Peyer's patch (tissue), 4 donors: Measurements from ENCODE around the gene ILF2. TPM values are rescaled to one million over a fixed set of nuclear protein-coding genes. Genes with fewer than 3 reads are reported as not detected.
A peak's percentile ranks its signal among the peaks of the same experiment; 100 is the strongest.

Experiments used
- DNase-seq, 3 donors: peaks; one replicate each; pipeline ENCODE4 v3.0.0-alpha.2; 2017 to 2019
- H3K27ac ChIP-seq, 4 donors: fragments of 200-600 bp; sonication (generic); one replicate each; pipeline ENCODE4 v1.5.1; 2016 to 2019
- H3K27me3 ChIP-seq, 2 donors: fragments of 200-600 bp; sonication (generic); one replicate each; pipeline ENCODE4 v1.5.1; 2019
- H3K36me3 ChIP-seq, 3 donors: fragments of 200-600 bp; sonication (generic); one replicate each; pipeline ENCODE4 v1.5.1; 2016 to 2019
- H3K4me1 ChIP-seq, 4 donors: fragments of 200-600 bp; sonication (generic); one replicate each; pipeline ENCODE4 v1.5.1; 2016 to 2019
- H3K4me3 ChIP-seq, 4 donors: fragments of 200-600 bp; sonication (generic); 1 replicate in 3 of 4; 2 replicates in 1 of 4; pipeline ENCODE4 v1.5.1; 2016 to 2019; ENCODE audit warnings: mild to moderate bottlenecking in 1 of 4
- H3K9me3 ChIP-seq, 4 donors: fragments of 200-600 bp; sonication (generic); one replicate each; pipeline ENCODE4 v1.5.1; 2016 to 2019; ENCODE audit warnings: mild to moderate bottlenecking in 1 of 4
- POLR2A ChIP-seq, 2 donors: fragments of 450-650 bp; IDR thresholded peaks; one replicate each; pipeline ENCODE4 v1.5.1; 2017; ENCODE audit warnings: antibody characterized with exemption in 2 of 2, mild to moderate bottlenecking in 2 of 2, moderate library complexity in 2 of 2
- total RNA-seq, 4 donors: library from RNA; depleted of rRNA; stranded (reverse); fragments of >200 nt; gene quantifications; one replicate each; pipeline ENCODE4 v1.1.0, GENCODE V29; 2016
- TF ChIP-seq, protein P1 (sequence below), 6 experiments: fragments of 450-650 bp in 4 of 6; fragments of 200-600 bp in 2 of 6; sonication (generic) in 1 of 6; IDR thresholded peaks; one replicate each; pipeline ENCODE4 v1.5.1; 2017 to 2019; ENCODE audit warnings: antibody characterized with exemption in 6 of 6, mild to moderate bottlenecking in 3 of 6, moderate library complexity in 1 of 6

Gene ILF2
- total RNA-seq, 4 donors from 2014 or later: 31.4 to 67.7 (median 47.2) TPM

DNA sequence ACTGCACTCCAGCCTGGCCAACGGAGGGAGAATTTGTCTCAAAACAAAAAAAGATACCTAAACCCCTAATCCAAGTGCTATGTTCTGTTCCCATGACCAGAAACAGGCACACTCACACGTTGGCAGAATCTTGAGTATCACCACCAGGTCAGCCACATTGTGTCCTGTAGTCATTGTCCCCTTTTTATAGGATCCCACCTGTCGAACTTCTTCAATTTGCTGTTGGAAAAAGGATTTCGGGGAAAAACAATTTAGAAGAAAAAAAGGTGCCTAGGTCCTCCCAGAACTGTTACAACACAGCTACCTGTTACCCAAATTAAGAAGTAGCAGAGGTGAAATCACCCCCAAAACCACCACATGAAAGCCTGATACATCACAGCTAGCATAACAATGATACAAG is 3.4 kb downstream of the ILF2 start:
- Histone ChIP-seq H3K9me3 (no peaks in the 10 kb centered on the region), H3K4me3 (no peak overlapping the region), H3K36me3 (peaks cover 0 to 66% (median 3%) of the 10 kb centered on the region in 3 donors), H3K27me3 (no peaks in the 10 kb centered on the region), H3K27ac (no peak overlapping the region), H3K4me1 (peaks cover 0 to 18% (median 2%) of the 10 kb centered on the region in 4 donors)
- TF ChIP-seq POLR2A (IDR thresholded peaks at IDR 0.05): no peak
- TF ChIP-seq, protein P1, sequence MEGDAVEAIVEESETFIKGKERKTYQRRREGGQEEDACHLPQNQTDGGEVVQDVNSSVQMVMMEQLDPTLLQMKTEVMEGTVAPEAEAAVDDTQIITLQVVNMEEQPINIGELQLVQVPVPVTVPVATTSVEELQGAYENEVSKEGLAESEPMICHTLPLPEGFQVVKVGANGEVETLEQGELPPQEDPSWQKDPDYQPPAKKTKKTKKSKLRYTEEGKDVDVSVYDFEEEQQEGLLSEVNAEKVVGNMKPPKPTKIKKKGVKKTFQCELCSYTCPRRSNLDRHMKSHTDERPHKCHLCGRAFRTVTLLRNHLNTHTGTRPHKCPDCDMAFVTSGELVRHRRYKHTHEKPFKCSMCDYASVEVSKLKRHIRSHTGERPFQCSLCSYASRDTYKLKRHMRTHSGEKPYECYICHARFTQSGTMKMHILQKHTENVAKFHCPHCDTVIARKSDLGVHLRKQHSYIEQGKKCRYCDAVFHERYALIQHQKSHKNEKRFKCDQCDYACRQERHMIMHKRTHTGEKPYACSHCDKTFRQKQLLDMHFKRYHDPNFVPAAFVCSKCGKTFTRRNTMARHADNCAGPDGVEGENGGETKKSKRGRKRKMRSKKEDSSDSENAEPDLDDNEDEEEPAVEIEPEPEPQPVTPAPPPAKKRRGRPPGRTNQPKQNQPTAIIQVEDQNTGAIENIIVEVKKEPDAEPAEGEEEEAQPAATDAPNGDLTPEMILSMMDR (IDR thresholded peaks at IDR 0.05): no peak
- DNase-seq: peak in 1 of 3 donors; percentile 7

- Histone ChIP-seq H3K4me3 (no peak overlapping the region), H3K9me3 (no peaks in the 10 kb centered on the region), H3K4me1 (peaks cover 0 to 9% (median 0%) of the 10 kb centered on the region in 4 donors), H3K27ac (no peak overlapping the region), H3K27me3 (no peaks in the 10 kb centered on the region), H3K36me3 (peaks cover 0 to 77% (median 3%) of the 10 kb centered on the region in 3 donors)
- TF ChIP-seq, protein P1 (IDR thresholded peaks at IDR 0.05): no peak
- TF ChIP-seq POLR2A (IDR thresholded peaks at IDR 0.05): no peak
- peak in 1 of 3 donors; percentile 22 for DNase-seq
Measured at GRCh38 chr1:153663211-153663610, 7.6 kb downstream of the ILF2 start.

DNA sequence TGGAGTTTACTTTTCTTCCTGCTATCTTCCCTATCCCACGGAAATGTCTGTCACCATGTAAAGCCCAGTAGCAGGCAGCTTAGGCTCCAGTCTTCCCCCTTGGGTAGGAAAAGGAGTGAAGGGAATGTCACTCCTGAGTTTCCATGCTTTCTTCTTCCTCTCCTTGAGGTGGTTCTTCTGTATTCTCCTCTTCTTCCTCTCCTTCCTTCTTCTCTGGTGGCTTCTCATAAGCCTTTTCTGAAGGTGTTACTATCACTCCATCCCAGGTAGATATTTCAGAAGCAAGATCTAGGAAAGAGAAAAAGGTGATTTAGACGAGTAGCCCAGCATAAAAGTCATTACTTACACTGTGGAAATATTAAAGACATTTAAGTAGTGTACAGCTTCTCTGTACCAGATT is 8.5 kb downstream of the ILF2 start:
- no peak overlapping the region for H3K4me3 ChIP-seq
- H3K36me3 ChIP-seq: peaks cover 0 to 67% (median 3%) of the 10 kb centered on the region in 3 donors
- TF ChIP-seq, protein P1 (IDR thresholded peaks at IDR 0.05): no peak
- TF ChIP-seq POLR2A (IDR thresholded peaks at IDR 0.05): no peak
- H3K27ac ChIP-seq: no peak overlapping the region
- H3K4me1 ChIP-seq: peaks cover 0 to 9% (median 0%) of the 10 kb centered on the region in 4 donors
- H3K27me3 ChIP-seq: no peaks in the 10 kb centered on the region
- no peak for DNase-seq
- no peaks in the 10 kb centered on the region for H3K9me3 ChIP-seq

- Histone ChIP-seq H3K27ac (no peak overlapping the region), H3K9me3 (no peaks in the 10 kb centered on the region), H3K36me3 (peaks cover 0 to 57% (median 0%) of the 10 kb centered on the region in 3 donors), H3K27me3 (no peaks in the 10 kb centered on the region), H3K4me1 (peaks cover 0 to 9% (median 0%) of the 10 kb centered on the region in 4 donors), H3K4me3 (no peak overlapping the region)
- TF ChIP-seq, protein P1 (IDR thresholded peaks at IDR 0.05): no peak
- TF ChIP-seq POLR2A (IDR thresholded peaks at IDR 0.05): no peak
- DNase-seq: peak in 1 of 3 donors; percentile 6
Measured at GRCh38 chr1:153661111-153661708, 9.6 kb downstream of the ILF2 start.

DNA sequence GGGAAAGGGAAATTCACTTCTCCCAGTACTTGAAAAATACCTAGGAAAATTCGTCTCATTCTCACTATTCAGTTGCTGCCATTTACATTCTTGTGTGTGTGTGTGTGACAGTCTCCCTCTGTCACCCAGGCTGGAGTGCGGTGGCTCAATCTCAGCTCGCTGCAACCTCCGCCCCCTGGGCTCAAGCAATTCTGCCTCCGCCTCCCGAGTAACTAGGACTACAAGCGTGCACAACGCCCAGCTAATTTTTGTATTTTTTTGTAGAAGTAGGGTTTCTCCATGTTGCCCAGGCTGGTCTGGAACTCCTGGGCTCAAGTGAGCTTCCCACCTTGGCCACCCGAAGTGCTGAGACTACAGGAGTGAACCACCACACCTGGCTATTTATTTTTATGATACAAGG is 11.1 kb downstream of the ILF2 start:
- H3K27me3 ChIP-seq: no peaks in the 10 kb centered on the region
- peaks cover 0 to 9% (median 0%) of the 10 kb centered on the region in 4 donors for H3K4me1 ChIP-seq
- peaks cover 0 to 41% (median 0%) of the 10 kb centered on the region in 3 donors for H3K36me3 ChIP-seq
- H3K27ac ChIP-seq: peak overlapping the region in 1 of 4 donors; percentile 95
- DNase-seq: peak in 1 of 3 donors; percentile 46
- H3K4me3 ChIP-seq: peak overlapping the region; percentile 68 to 89 (median 80)
- no peaks in the 10 kb centered on the region for H3K9me3 ChIP-seq
- TF ChIP-seq, protein P1 (IDR thresholded peaks at IDR 0.05): no peak
- TF ChIP-seq POLR2A (IDR thresholded peaks at IDR 0.05): no peak
